PC-9 (cell line): Measurements from ENCODE around the gene SNX32. TPM values are rescaled to one million over a fixed set of nuclear protein-coding genes. Genes with fewer than 3 reads are reported as not detected.

Source experiments
- BruUV-seq: library from RNA; stranded (reverse); fragments of 400-500 nt; replicated peaks from 2 replicates; lab custom pipeline; 2021; lab: Mats Ljungman, UMichigan
- CTCF ChIA-PET: fragments of 300-600 bp; sonication (Branson Sonifier 250); formaldehyde crosslinking; loops from one replicate; lab custom pipeline; 2022; ENCODE audit warnings: antibody characterized with exemption; lab: Charles Lee
- POLR2A ChIA-PET: fragments of 300-600 bp; sonication (Branson Sonifier 250); formaldehyde crosslinking; loops from one replicate; lab custom pipeline; 2022; ENCODE audit warnings: antibody characterized with exemption; ENCODE audit not compliant: unreplicated experiment; lab: Charles Lee
- DNase-seq, 2 experiments: peaks; one replicate each; pipeline versions ENCODE4 v3.0.0 to v3.0.0-alpha.2; 2015 to 2022; ENCODE audit warnings: mixed read lengths in 1 of 2
- H2AFZ ChIP-seq: fragments of 200-600 bp; sonication (generic); 2 replicates; pipeline ENCODE4 v1.8.1; 2017; ENCODE audit warnings: antibody characterized with exemption
- H3F3A ChIP-seq: fragments of 200-600 bp; sonication (generic); 2 replicates; pipeline ENCODE4 v1.8.1; 2017; ENCODE audit warnings: antibody characterized with exemption, mild to moderate bottlenecking, low read depth; ENCODE audit not compliant: insufficient read depth
- H3K27ac ChIP-seq: fragments of 200-600 bp; sonication (generic); 2 replicates; pipeline ENCODE4 v1.6.1; 2016; ENCODE audit warnings: mixed run types
- H3K27me3 ChIP-seq: fragments of 200-600 bp; sonication (generic); 2 replicates; pipeline ENCODE4 v1.6.1; 2016; ENCODE audit warnings: low read depth, mixed run types; ENCODE audit not compliant: insufficient read depth
- H3K36me3 ChIP-seq: fragments of 200-600 bp; sonication (generic); 2 replicates; pipeline ENCODE4 v1.6.1; 2016; ENCODE audit warnings: low read depth, mixed run types
- H3K4me1 ChIP-seq: fragments of 200-600 bp; sonication (generic); replicated peaks from 2 replicates; pipeline ENCODE4 v1.6.1; 2016; ENCODE audit warnings: mixed run types; ENCODE audit not compliant: insufficient read depth
- H3K4me2 ChIP-seq: fragments of 200-600 bp; sonication (generic); 2 replicates; pipeline ENCODE4 v1.6.1; 2017; ENCODE audit warnings: mixed run types
- H3K4me3 ChIP-seq: fragments of 200-600 bp; sonication (generic); 2 replicates; pipeline ENCODE4 v1.6.1; 2016; ENCODE audit warnings: mixed run types
- H3K79me2 ChIP-seq: fragments of 200-600 bp; sonication (generic); 2 replicates; pipeline ENCODE4 v1.6.1; 2017; ENCODE audit warnings: low read depth, mixed run types
- H3K9me2 ChIP-seq: fragments of 200-600 bp; sonication (generic); 2 replicates; pipeline ENCODE4 v1.8.1; 2017; ENCODE audit warnings: mild to moderate bottlenecking; ENCODE audit not compliant: insufficient read depth
- H3K9me3 ChIP-seq: fragments of 200-600 bp; sonication (generic); 2 replicates; pipeline ENCODE4 v1.8.1; 2016; ENCODE audit warnings: low read depth; ENCODE audit not compliant: insufficient read depth
- H4K20me1 ChIP-seq: fragments of 200-600 bp; sonication (generic); 2 replicates; pipeline ENCODE4 v1.8.1; 2017; ENCODE audit not compliant: insufficient read depth
- EZH2 ChIP-seq: fragments of 200-600 bp; sonication (generic); IDR thresholded peaks from 2 replicates; pipeline ENCODE4 v1.8.0; 2017; ENCODE audit warnings: antibody characterized with exemption, low read depth
- intact Hi-C: fragments of 100-400 bp; cut with micrococcal nuclease; formaldehyde crosslinking; loops from one replicate; pipeline ENCODE4 v1.10.0; 2022; ENCODE audit not compliant: unreplicated experiment
- total RNA-seq: library from RNA; stranded (reverse); gene quantifications from 2 replicates; pipeline ENCODE4 v1.2.3, GENCODE V29; 2021
- TF ChIP-seq, protein P1 (sequence below): fragments of 200-600 bp; sonication (generic); conservative IDR thresholded peaks from 2 replicates; pipeline ENCODE4 v1.6.1; 2017; ENCODE audit warnings: mixed run types, antibody characterized with exemption, mild to moderate bottlenecking, moderate library complexity

Gene SNX32
- total RNA-seq, 1 experiment from 2014 or later, result not detected

DNA sequence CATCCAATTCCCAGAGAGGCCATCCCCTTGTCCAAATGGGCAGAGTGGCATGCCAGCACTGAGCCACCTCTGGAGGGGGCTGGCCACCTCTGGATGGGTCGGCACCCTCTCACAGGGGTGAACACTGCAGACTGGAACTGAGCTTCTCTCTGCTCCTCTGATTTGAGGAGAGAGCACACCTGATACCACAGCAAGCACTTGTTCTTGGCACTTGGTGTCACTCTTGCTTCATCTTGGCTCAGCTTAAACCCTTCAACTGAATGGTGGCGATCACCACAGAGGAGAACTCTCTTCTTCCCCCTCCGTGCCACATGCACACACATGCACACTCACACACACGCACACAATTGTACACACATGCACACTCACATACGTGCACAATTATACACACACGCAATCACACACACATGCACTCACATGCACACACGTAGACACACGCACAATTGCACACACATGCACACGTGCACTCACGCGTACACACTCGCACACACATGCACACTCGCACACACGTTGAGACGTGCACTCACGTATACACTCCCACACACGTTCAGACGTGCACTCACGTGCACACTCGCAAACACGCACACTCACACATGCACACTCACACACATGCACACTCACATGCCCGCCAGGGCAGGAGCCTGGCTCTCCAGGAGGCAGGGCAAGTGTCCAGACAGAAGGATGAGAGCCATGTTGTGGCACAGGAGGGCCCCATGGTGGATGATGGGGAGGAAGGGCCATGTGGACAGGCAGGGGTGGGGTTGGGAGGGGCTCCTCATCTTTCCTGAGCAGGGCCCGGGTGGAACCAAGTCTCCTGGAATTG lies 23.5 kb upstream of the SNX32 start:
- TF ChIP-seq, protein P1, sequence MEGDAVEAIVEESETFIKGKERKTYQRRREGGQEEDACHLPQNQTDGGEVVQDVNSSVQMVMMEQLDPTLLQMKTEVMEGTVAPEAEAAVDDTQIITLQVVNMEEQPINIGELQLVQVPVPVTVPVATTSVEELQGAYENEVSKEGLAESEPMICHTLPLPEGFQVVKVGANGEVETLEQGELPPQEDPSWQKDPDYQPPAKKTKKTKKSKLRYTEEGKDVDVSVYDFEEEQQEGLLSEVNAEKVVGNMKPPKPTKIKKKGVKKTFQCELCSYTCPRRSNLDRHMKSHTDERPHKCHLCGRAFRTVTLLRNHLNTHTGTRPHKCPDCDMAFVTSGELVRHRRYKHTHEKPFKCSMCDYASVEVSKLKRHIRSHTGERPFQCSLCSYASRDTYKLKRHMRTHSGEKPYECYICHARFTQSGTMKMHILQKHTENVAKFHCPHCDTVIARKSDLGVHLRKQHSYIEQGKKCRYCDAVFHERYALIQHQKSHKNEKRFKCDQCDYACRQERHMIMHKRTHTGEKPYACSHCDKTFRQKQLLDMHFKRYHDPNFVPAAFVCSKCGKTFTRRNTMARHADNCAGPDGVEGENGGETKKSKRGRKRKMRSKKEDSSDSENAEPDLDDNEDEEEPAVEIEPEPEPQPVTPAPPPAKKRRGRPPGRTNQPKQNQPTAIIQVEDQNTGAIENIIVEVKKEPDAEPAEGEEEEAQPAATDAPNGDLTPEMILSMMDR, result no peak
- TF ChIP-seq EZH2, result no peak
- H3K27me3 ChIP-seq, result no peaks in the 10 kb centered on the region
- no TSS peak for BruUV-seq
- H3K9me3 ChIP-seq, result no peaks in the 10 kb centered on the region
- ChIA-PET CTCF (no interaction called here), POLR2A (interaction anchor here (0.7 kb wide), 1 partner anchor 63 kb away, joined by 6 read pairs; no protein-coding TSS in a partner anchor)
- no peak overlapping the region for H3K4me3 ChIP-seq
- 0 out of 2 replicates have a peak, but pooled peaks cover 11% of the 10 kb centered on the region for H3F3A ChIP-seq
- H3K36me3 ChIP-seq, result no peaks in the 10 kb centered on the region
- no peak overlapping the region for H3K27ac ChIP-seq
- no peaks in the 10 kb centered on the region for H3K4me1 ChIP-seq
- intact Hi-C loops, result no loop called here
- no peaks in the 10 kb centered on the region for H3K79me2 ChIP-seq
- no peaks in the 10 kb centered on the region for H3K9me2 ChIP-seq
- H2AFZ ChIP-seq, result no peak overlapping the region
- no peak overlapping the region for H3K4me2 ChIP-seq
- no peaks in the 10 kb centered on the region for H4K20me1 ChIP-seq
- DNase-seq, result no peak

DNA sequence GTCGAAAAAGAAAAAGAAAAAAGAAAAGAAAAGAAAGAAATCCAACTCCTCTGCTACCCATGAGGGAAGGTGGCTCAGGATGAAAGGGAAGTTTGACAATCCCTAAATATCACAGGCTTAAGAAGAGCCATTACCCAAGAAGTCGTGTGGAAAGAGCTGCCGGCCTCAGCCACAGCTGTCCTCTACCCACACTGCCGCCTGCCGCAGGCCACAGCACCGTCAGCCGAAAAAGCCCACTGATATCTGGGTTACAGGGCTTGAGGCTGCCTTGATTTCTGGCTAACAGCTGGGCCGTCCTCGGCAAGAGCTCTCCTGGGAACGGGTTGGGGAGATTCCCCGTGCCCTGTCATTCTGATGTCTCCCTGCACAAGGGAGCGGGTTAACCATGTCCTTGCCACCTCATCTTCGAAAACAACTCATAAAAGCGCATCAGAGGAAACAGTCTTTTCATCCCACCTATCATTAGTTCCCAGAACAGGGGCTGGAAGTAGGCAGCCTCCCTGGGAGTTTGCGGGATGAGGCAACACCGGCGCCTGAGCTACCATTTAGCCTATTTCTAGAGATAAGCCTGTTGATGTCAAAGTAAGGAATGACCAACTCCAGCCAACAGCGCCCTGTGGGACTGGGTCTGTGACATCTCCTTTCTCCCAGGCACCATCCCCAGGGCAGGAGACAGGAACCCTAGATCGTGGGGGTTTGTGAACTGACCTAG lies 21.8 kb upstream of the SNX32 start:
- DNase-seq, result no peak
- no peaks in the 10 kb centered on the region for H4K20me1 ChIP-seq
- H3K27ac ChIP-seq, result no peak overlapping the region
- H2AFZ ChIP-seq, result no peak overlapping the region
- no peak for TF ChIP-seq EZH2
- TF ChIP-seq, protein P1, result no peak
- BruUV-seq, result no TSS peak
- H3K79me2 ChIP-seq, result no peaks in the 10 kb centered on the region
- no peaks in the 10 kb centered on the region for H3K27me3 ChIP-seq
- peaks cover under 1% of the 10 kb centered on the region; the same call in 1 of the 2 replicates for H3K4me1 ChIP-seq
- H3F3A ChIP-seq, result 0 out of 2 replicates have a peak, but pooled peaks cover 9% of the 10 kb centered on the region
- intact Hi-C loops, result no loop called here
- no peaks in the 10 kb centered on the region for H3K9me3 ChIP-seq
- ChIA-PET POLR2A (no interaction called here), CTCF (interaction anchor here (0.6 kb wide), 1 partner anchor 45 kb away, joined by 3 read pairs; no protein-coding TSS in a partner anchor)
- no peak overlapping the region for H3K4me3 ChIP-seq
- no peak overlapping the region for H3K4me2 ChIP-seq
- H3K9me2 ChIP-seq, result no peaks in the 10 kb centered on the region
- H3K36me3 ChIP-seq, result no peaks in the 10 kb centered on the region

- ChIA-PET POLR2A (no interaction called here), CTCF (no interaction called here)
- Histone ChIP-seq H3K9me3 (no peaks in the 10 kb centered on the region), H3K79me2 (no peaks in the 10 kb centered on the region), H3F3A (peaks cover 14% of the 10 kb centered on the region), H3K4me3 (no peak overlapping the region), H3K27ac (no peak overlapping the region), H3K4me2 (no peak overlapping the region), H3K4me1 (peaks cover 8% of the 10 kb centered on the region; the same call in 1 of the 2 replicates), H3K36me3 (no peaks in the 10 kb centered on the region), H2AFZ (no peak overlapping the region), H3K27me3 (no peaks in the 10 kb centered on the region), H3K9me2 (no peaks in the 10 kb centered on the region), H4K20me1 (no peaks in the 10 kb centered on the region)
- intact Hi-C loops, result no loop called here
- no TSS peak for BruUV-seq
- DNase-seq, result no peak
- TF ChIP-seq EZH2, result no peak
- TF ChIP-seq, protein P1, result no peak
Measured at GRCh38 chr11:65814131-65814985, 19.4 kb upstream of the SNX32 start.
